Panc1 (cell line): ENCODE data around the gene BAIAP2L2.

Source experiments
- CTCF ChIP-seq: fragments of 450-650 bp; IDR thresholded peaks from 2 replicates; pipeline ENCODE4 v1.5.1; 2017; ENCODE audit warnings: mild to moderate bottlenecking
- POLR2AphosphoS5 ChIP-seq: IDR thresholded peaks from 2 replicates; pipeline ENCODE4 v1.6.1; 2012; ENCODE audit warnings: mild to moderate bottlenecking, low read depth, low read length, moderate library complexity
- SIN3A ChIP-seq: IDR thresholded peaks from 2 replicates; pipeline ENCODE4 v1.6.1; 2012; ENCODE audit warnings: low read depth, mild to moderate bottlenecking, low read length, moderate library complexity, borderline replicate concordance; ENCODE audit not compliant: insufficient read depth
- TCF7L2 ChIP-seq: IDR thresholded peaks from 2 replicates; pipeline ENCODE4 v1.6.1; 2011; ENCODE audit warnings: mild to moderate bottlenecking, low read depth, low read length, inconsistent platforms
- TF ChIP-seq, protein P1 (sequence below), 2 experiments: IDR thresholded peaks; 2 replicates each; pipeline ENCODE4 v1.6.1; 2011 to 2012; ENCODE audit warnings: low read depth in 2 of 2, control low read depth in 1 of 2, low read length in 1 of 2, mild to moderate bottlenecking in 1 of 2, moderate library complexity in 1 of 2; ENCODE audit not compliant: insufficient read depth in 1 of 2

DNA sequence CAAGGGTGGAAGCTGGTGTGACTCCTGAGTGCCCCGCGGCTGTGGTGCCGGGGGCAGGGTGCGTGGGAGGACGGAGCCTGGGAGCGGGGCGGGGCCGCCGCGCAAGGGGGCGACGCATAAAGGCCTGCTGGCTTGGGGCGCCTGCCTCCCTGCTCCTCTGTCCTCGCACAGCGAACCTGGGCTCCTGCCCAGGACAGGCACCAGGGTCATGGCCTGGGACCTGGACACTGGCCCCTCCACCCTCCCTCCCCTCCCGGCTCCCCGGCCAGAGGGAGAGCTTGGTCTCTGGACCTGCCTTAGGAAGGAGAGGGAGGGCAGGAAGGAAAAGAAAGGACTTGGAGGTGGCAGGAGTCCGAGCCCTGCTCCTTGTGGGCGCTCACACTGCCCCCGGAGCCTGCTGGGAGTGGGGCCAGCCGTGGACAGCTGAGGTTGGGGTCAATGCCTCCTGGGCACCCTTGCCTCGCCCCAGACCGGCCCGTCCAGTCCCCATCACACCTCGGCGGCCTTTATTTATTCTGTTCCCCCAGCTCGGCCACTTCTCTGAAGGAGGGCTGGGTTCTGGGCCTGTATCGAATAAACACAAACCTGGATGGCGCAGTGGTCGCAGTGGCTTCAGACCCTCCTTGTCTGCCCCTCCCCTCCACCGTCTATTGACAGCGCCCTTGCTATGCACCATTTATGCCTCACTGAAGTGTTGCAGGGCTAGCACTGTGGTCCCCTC lies 35.2 kb downstream of the BAIAP2L2 start:
- TF ChIP-seq CTCF (no peak), POLR2AphosphoS5 (no peak), TCF7L2 (no peak), SIN3A (no peak)
- TF ChIP-seq, protein P1, sequence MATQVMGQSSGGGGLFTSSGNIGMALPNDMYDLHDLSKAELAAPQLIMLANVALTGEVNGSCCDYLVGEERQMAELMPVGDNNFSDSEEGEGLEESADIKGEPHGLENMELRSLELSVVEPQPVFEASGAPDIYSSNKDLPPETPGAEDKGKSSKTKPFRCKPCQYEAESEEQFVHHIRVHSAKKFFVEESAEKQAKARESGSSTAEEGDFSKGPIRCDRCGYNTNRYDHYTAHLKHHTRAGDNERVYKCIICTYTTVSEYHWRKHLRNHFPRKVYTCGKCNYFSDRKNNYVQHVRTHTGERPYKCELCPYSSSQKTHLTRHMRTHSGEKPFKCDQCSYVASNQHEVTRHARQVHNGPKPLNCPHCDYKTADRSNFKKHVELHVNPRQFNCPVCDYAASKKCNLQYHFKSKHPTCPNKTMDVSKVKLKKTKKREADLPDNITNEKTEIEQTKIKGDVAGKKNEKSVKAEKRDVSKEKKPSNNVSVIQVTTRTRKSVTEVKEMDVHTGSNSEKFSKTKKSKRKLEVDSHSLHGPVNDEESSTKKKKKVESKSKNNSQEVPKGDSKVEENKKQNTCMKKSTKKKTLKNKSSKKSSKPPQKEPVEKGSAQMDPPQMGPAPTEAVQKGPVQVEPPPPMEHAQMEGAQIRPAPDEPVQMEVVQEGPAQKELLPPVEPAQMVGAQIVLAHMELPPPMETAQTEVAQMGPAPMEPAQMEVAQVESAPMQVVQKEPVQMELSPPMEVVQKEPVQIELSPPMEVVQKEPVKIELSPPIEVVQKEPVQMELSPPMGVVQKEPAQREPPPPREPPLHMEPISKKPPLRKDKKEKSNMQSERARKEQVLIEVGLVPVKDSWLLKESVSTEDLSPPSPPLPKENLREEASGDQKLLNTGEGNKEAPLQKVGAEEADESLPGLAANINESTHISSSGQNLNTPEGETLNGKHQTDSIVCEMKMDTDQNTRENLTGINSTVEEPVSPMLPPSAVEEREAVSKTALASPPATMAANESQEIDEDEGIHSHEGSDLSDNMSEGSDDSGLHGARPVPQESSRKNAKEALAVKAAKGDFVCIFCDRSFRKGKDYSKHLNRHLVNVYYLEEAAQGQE (IDR thresholded peaks at IDR 0.05; ENCODE audit: insufficient read depth in 1 of 2, low read depth in 2 of 2, low read length in 1 of 2) = no peak
